ACC112 (cell line): ENCODE measurements around the gene CARD19.

Source experiments
- H2AFZ ChIP-seq: fragments of 200-600 bp; sonication (generic); one replicate; pipeline ENCODE4 v1.6.0; 2017; ENCODE audit warnings: antibody characterized with exemption, low read length; ENCODE audit not compliant: unreplicated experiment
- H3K27ac ChIP-seq: fragments of 200-600 bp; sonication (generic); 2 replicates; pipeline ENCODE4 v1.5.1; 2014; ENCODE audit warnings: low read depth, mild to moderate bottlenecking, antibody characterized with exemption, low read length, moderate library complexity
- H3K27me3 ChIP-seq: fragments of 200-600 bp; sonication (generic); 2 replicates; pipeline ENCODE4 v1.6.1; 2014; ENCODE audit warnings: mild to moderate bottlenecking, antibody characterized with exemption, low read length, moderate library complexity, mixed read lengths; ENCODE audit not compliant: insufficient read depth
- H3K36me3 ChIP-seq: fragments of 200-600 bp; sonication (generic); 2 replicates; pipeline ENCODE4 v1.6.1; 2016; ENCODE audit warnings: mild to moderate bottlenecking, antibody characterized with exemption, low read length, moderate library complexity, mixed read lengths; ENCODE audit not compliant: insufficient read depth
- H3K4me1 ChIP-seq: fragments of 200-600 bp; sonication (generic); one replicate; pipeline ENCODE4 v1.6.1; 2016; ENCODE audit warnings: low read length, mixed read lengths; ENCODE audit not compliant: insufficient read depth, unreplicated experiment, control insufficient read depth
- H3K4me3 ChIP-seq: fragments of 200-600 bp; sonication (generic); 2 replicates; pipeline ENCODE4 v1.5.1; 2014; ENCODE audit warnings: mild to moderate bottlenecking, low read depth, low read length
- H3K79me2 ChIP-seq: fragments of 200-600 bp; sonication (generic); one replicate; pipeline ENCODE4 v1.6.0; 2016; ENCODE audit warnings: low read length; ENCODE audit not compliant: control insufficient read depth, unreplicated experiment, insufficient read depth

CARD19 gene

DNA sequence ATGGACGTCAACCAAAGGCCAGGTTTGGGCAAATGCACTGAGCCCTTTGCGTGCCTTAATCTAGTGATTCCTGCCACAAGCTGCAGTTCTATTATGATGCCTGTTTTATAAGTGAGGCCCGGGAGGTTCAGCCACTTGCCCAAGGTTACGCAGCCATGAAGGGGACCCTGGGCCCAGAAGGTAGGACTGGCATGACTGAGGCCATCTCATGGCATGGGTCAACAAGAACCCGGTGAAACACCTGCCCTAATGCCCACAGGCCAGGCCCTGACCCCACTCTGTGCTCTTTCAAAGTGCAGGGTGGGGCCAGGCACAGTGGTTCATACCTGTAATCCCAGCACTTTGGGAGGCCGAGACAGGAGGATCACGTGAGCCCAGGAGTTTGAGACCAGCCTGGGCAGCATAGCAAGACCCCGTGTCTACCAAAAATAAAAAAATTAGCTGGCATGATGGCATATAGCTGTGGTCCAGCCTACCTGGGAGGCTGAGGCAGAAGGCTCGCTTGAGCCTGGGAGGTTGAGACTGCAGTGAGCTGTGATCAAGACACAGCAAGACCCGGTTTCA is 29.4 kb downstream of the CARD19 start:
- Histone ChIP-seq H2AFZ (no peak overlapping the region), H3K4me1 (peaks cover 18% of the 10 kb centered on the region), H3K36me3 (no peaks in the 10 kb centered on the region), H3K27ac (no peak overlapping the region), H3K79me2 (no peaks in the 10 kb centered on the region), H3K4me3 (no peak overlapping the region), H3K27me3 (no peaks in the 10 kb centered on the region)

DNA sequence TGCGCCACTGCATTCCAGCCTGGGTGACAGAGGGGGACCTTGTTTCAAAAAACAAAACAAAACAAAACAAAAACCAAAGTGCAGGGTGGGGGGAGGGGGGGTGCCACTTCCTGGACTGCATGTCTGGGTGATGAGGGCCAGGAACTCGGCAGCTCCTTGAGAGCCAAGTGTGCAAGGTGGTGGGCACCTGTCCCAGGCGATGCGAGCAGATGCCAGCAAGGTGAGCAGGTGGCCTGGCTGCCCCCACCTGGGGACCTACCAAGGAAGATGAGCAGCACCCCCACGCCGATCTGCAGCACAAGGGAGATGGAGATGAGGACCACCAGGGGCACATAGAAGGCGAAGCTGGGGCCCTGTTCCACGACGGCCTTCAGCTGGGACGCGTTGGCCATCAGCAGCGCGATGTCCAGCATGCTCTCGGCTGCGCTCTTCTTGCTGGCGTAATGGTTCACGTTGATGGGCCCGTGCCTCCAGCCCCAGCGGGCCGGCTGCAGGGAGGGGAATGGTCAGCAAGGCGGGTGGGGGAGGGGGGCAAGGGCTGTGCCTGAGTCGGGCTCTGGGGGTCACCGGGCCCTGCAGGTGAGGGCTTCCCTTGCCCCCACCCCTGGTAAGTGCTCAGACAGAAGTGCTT is 30.2 kb downstream of the CARD19 start:
- peaks cover under 1% of the 10 kb centered on the region for H3K79me2 ChIP-seq
- no peaks in the 10 kb centered on the region for H3K36me3 ChIP-seq
- H2AFZ ChIP-seq, result no peak overlapping the region
- no peak overlapping the region for H3K27ac ChIP-seq
- peaks cover 16% of the 10 kb centered on the region for H3K4me1 ChIP-seq
- H3K4me3 ChIP-seq, result no peak overlapping the region
- no peaks in the 10 kb centered on the region for H3K27me3 ChIP-seq

DNA sequence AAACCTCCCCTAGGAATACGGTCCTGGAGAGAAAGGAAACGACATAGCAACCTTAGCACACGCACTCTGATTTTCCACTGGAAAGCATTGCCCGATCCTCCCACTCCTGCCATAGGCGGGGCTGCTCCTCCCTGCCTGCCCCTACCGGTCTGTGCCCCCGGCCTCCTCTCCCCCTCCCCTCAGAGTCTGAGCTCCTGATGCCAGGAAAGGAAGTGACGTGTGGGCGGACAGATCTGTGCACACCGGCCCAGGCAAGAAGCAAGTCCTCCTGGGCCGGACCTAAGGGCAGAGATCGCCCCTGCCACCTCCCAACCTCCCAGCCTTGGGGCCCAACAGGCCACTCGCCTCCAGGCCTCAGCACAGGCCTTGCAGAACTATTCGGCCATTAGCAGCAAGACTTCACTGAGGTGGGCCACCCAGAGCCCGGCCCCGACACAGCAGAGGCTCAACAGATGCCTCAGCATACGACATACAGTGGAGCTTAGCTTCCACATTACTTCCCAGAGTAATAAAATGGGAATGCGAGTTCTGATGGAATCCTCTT is 30.9 kb downstream of the CARD19 start:
- H3K79me2 ChIP-seq, result peaks cover 5% of the 10 kb centered on the region
- H3K27ac ChIP-seq, result no peak overlapping the region
- H2AFZ ChIP-seq, result no peak overlapping the region
- no peaks in the 10 kb centered on the region for H3K27me3 ChIP-seq
- H3K36me3 ChIP-seq, result no peaks in the 10 kb centered on the region
- H3K4me3 ChIP-seq, result no peak overlapping the region
- peaks cover 16% of the 10 kb centered on the region for H3K4me1 ChIP-seq

DNA sequence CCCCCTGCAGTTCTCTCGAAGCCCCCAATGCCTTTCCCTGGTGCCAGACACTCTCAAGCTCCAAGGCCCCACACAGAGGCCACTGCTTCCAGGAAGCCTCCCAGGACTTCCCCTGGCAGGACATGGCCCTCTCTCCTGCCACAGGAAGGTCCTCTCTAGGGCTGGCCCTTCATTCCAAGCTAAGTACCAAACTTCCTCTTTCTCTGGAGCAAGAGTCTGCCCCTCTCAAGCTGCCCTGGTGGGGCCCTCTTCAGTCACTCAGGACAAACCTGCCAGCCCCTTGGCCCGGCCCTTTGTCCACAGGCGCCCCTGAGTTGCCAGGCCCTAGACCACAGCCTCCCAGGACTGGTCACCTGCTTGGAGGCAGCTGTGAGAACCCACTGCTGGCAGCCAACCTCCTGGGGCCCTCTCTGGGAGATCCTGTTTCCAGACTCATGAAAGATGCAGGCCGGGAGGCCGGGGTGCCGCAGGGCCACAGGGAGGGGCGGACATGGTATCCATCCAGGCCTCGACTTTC is 31.4 kb downstream of the CARD19 start:
- H2AFZ ChIP-seq, result no peak overlapping the region
- no peak overlapping the region for H3K4me3 ChIP-seq
- no peaks in the 10 kb centered on the region for H3K36me3 ChIP-seq
- H3K27ac ChIP-seq, result no peak overlapping the region
- peaks cover 19% of the 10 kb centered on the region for H3K4me1 ChIP-seq
- H3K27me3 ChIP-seq, result no peaks in the 10 kb centered on the region
- peaks cover 10% of the 10 kb centered on the region for H3K79me2 ChIP-seq

DNA sequence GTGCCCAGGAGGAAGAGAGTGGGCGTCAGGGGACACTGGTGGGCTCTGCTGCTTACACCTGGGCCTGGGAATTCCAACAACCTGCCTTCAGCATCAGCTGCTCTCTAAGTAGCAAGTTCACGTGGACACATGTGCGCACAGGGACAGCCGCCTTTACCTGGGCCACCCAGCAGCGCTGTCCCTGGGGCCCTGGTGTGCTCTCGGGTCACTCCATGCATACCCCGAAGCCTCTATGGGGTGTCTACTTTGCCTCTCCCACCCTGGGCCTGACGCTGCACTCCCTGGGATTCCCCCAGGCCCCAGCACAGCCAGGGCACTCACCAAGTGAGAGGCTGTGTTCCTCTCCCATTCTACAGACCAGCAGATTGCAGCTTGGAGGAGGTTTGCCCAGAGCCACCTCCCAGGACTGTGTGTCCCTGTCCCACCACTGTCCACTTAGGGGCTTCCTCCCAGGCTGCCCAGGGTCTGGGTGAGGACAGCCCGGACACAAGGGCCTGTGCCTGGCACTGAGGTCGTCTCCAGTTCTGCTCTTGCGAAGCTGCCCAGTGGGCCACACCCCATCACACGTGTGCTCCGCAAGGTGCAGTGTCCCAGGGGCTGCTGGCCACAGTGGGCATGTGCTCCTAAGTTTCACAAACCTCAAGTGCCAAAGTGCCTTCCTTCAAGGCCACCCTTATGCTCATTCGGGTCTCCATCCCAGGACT is 32.1 kb downstream of the CARD19 start:
- Histone ChIP-seq H3K27me3 (no peaks in the 10 kb centered on the region), H2AFZ (no peak overlapping the region), H3K4me3 (no peak overlapping the region), H3K27ac (no peak overlapping the region), H3K79me2 (peaks cover 10% of the 10 kb centered on the region), H3K4me1 (peaks cover 26% of the 10 kb centered on the region), H3K36me3 (no peaks in the 10 kb centered on the region)

DNA sequence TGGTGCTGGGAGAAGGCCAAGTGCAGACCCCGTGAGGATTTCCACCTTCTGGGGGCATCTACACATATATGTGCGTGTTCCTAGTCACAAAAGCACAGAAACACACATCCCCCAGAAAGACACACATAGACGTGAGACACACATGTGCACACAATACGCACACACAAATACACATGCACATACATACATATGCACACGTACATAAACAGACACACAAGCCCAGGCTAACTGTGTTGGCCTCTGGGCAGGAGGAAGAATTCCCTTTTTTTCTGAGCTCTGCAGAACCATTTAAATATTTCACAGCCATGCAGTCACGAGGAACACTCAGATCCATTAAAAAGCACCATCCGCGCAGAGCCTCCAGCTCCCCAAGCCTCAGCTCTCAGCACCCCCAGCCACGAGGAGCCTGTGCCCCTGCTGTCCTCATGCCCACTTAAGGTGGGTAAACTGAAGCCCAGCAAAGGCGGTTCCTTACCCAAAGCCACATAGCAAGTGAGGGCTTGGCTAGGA is 32.8 kb downstream of the CARD19 start:
- Histone ChIP-seq H3K4me1 (peaks cover 29% of the 10 kb centered on the region), H3K79me2 (peaks cover 10% of the 10 kb centered on the region), H2AFZ (no peak overlapping the region), H3K27me3 (no peaks in the 10 kb centered on the region), H3K36me3 (no peaks in the 10 kb centered on the region), H3K27ac (no peak overlapping the region), H3K4me3 (no peak overlapping the region)

DNA sequence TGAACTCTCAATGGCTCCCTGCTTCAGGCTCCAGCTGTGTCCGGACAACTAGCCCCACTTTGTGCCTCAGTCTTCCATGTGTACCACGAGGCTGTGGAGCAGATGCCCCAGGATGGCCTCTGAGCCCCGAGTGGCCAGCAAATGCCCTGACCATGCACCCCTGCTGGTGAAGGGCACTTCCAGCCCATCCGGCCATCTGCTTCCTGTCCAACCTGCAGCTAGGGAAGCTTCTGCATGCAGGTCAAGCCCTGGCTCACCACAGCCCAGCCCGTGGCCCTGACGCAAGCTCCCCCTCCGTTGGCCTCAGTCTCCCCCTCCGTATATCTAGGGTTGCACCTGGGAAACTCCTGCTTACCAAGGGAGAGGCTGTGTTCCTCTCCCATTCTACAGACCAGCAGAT is 33.3 kb downstream of the CARD19 start:
- Histone ChIP-seq H3K79me2 (peaks cover 10% of the 10 kb centered on the region), H3K27ac (no peak overlapping the region), H2AFZ (no peak overlapping the region), H3K4me3 (no peak overlapping the region), H3K27me3 (no peaks in the 10 kb centered on the region), H3K36me3 (no peaks in the 10 kb centered on the region), H3K4me1 (peaks cover 29% of the 10 kb centered on the region)

DNA sequence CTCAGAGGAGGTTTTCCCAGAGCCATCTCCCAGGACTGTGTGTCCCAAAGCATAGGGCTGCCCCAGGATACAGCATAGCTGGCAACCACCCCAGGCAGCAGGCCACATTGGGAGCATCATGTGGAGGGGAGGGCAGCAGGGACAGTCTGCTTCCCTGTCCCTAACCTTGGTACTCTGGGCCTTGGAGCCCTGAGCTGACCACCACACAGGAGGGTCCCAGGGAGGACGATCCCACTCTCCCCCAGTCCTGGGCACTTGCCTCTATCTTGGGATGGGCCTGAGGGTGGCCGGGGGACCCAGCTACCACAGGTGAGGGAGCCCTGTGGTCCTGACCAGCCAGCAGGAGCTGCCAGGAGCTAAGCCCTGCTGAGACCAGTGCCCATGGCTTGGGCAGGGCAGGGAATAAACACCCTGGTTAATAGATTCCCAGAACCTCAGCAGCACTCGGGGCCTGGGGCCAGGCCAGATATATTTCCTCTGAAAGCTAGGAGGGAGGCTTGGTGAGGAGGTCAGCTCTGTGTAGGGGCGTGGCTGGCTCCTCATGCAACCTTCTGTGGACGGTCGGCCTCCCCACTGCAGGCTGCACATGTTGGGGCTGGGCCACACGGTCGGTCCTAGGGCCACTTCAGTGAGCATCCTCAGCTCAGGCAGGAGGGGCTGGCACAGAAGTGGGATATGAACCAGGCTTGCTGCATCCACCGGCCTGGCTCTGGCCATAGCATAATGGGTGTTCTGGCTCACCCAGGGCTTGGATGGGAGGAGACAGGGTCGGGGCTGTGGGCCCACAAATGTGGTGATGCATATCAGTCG is 33.9 kb downstream of the CARD19 start:
- Histone ChIP-seq H3K27ac (no peak overlapping the region), H3K79me2 (peaks cover 10% of the 10 kb centered on the region), H2AFZ (no peak overlapping the region), H3K36me3 (no peaks in the 10 kb centered on the region), H3K4me1 (peaks cover 33% of the 10 kb centered on the region), H3K27me3 (no peaks in the 10 kb centered on the region), H3K4me3 (no peak overlapping the region)

DNA sequence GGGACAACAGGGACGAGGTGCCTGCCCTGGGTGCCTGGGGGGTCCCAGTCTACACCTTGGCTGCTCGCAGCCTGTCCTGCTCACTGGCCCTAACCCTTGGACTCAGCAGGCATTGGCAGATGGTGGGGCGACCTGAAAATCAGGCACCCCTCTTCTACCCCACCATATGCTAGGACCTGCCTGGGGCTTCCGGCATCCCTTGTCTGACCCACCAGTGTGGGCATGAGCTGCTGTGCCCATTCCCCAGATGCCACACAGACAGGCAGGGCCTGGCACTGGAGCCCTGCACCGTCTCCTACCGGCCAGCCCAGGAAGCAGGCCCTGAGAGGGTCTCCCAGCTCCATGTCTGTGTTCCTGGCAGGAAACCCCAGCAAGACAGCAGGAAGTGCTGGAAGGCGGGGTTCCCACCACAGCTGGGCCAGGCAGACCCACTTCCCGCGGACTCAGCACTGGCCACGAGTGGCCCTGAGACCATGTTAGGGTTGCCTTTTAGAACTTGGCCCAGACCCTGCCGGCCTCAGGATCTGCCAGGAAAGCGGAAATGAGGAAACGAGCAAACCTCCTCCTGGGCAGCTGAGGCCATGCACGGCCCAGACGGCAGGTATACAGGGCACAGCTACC is 35.0 kb downstream of the CARD19 start:
- H2AFZ ChIP-seq, result no peak overlapping the region
- H3K79me2 ChIP-seq, result peaks cover 10% of the 10 kb centered on the region
- no peak overlapping the region for H3K27ac ChIP-seq
- H3K27me3 ChIP-seq, result no peaks in the 10 kb centered on the region
- peaks cover 38% of the 10 kb centered on the region for H3K4me1 ChIP-seq
- H3K4me3 ChIP-seq, result no peak overlapping the region
- H3K36me3 ChIP-seq, result no peaks in the 10 kb centered on the region
